ENCODE data around the gene MTX1.

DNA sequence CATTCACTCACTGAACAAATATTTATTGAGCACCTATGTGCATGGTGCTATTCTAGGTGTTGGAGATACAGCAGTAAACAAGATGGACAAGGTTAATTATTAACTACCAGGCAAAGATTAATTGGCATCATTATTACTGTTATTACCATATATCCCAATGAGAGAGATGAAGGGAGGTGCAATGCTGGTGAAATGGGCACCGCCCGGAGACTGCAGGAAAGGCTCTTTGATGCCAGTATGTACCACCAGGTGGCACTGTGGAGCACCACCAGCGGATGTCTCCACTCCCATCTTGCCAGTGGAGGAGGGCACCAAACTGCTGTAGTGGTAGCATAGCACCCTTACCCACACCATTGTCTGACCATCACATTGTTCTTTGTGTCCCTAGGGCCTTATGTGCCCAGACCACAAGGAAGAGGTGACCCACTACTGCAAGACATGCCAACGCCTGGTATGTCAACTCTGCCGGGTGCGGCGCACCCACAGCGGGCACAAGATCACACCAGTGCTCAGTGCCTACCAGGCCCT is 31.9 kb upstream of the MTX1 start:
- TF ChIP-seq, protein P1, sequence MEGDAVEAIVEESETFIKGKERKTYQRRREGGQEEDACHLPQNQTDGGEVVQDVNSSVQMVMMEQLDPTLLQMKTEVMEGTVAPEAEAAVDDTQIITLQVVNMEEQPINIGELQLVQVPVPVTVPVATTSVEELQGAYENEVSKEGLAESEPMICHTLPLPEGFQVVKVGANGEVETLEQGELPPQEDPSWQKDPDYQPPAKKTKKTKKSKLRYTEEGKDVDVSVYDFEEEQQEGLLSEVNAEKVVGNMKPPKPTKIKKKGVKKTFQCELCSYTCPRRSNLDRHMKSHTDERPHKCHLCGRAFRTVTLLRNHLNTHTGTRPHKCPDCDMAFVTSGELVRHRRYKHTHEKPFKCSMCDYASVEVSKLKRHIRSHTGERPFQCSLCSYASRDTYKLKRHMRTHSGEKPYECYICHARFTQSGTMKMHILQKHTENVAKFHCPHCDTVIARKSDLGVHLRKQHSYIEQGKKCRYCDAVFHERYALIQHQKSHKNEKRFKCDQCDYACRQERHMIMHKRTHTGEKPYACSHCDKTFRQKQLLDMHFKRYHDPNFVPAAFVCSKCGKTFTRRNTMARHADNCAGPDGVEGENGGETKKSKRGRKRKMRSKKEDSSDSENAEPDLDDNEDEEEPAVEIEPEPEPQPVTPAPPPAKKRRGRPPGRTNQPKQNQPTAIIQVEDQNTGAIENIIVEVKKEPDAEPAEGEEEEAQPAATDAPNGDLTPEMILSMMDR (IDR thresholded peaks at IDR 0.05) = peak; percentile 77 to 93 (median 81)
- TF ChIP-seq POLR2A (IDR thresholded peaks at IDR 0.05) = no peak

Measured in ovary (tissue), 3 donors.